Uterus (tissue), 4 donors: ENCODE data around the gene DNM3. TPM values are rescaled to one million over a fixed set of nuclear protein-coding genes. Genes with fewer than 3 reads are reported as not detected.

Experiments used
- DNase-seq, 2 donors: peaks; one replicate each; pipeline ENCODE4 v3.0.0-alpha.2; 2019 to 2020
- H3K27ac ChIP-seq, 2 donors: fragments of 200-600 bp; sonication (generic); 1 replicate in 1 of 2; 2 replicates in 1 of 2; pipeline ENCODE4 v1.5.1; 2016 to 2018
- H3K27me3 ChIP-seq, 2 donors: fragments of 200-600 bp; sonication (generic); one replicate each; pipeline ENCODE4 v1.5.1; 2018 to 2019; ENCODE audit warnings: control low read depth in 1 of 2
- H3K36me3 ChIP-seq, 2 donors: fragments of 200-600 bp; sonication (generic); one replicate each; pipeline ENCODE4 v1.5.1; 2019; ENCODE audit warnings: control low read depth in 1 of 2
- H3K4me1 ChIP-seq, 2 donors: fragments of 200-600 bp; sonication (generic); one replicate each; pipeline ENCODE4 v1.5.1; 2018 to 2019; ENCODE audit warnings: control low read depth in 1 of 2
- H3K4me3 ChIP-seq, 2 donors: fragments of 200-600 bp; sonication (generic); 1 replicate in 1 of 2; 2 replicates in 1 of 2; pipeline ENCODE4 v1.5.1; 2018 to 2019; ENCODE audit warnings: mild to moderate bottlenecking in 1 of 2
- H3K9me3 ChIP-seq, 2 donors: fragments of 200-600 bp; sonication (generic); one replicate each; pipeline ENCODE4 v1.5.1; 2019; ENCODE audit warnings: control low read depth in 1 of 2
- CTCF ChIP-seq, 4 experiments: fragments of 200-600 bp in 2 of 4; fragments of 450-650 bp in 2 of 4; sonication (generic) in 2 of 4; IDR thresholded peaks; one replicate each; pipeline ENCODE4 v1.5.1; 2016 to 2019; ENCODE audit warnings: antibody characterized with exemption in 4 of 4, mild to moderate bottlenecking in 2 of 4, moderate library complexity in 1 of 4
- POLR2A ChIP-seq, 2 donors: fragments of 450-650 bp; IDR thresholded peaks; one replicate each; pipeline ENCODE4 v1.6.1; 2016; ENCODE audit warnings: antibody characterized with exemption in 2 of 2, mild to moderate bottlenecking in 1 of 2, moderate library complexity in 1 of 2
- intact Hi-C: fragments of 100-400 bp; cut with DNase I; formaldehyde crosslinking; loops from one replicate; pipeline ENCODE4 v1.15.1; 2023; ENCODE audit warnings: low total_unique reads
- total RNA-seq, 4 donors: library from RNA; depleted of rRNA in 3 of 4; stranded (reverse); fragments of >200 nt in 3 of 4; gene quantifications; one replicate each; pipeline versions ENCODE4 v1.1.0 to v1.2.4, GENCODE V29; 2014 to 2023
- donor health status: DM: yes; HTN: yes; CAD: no.

The DNM3 gene
- total RNA-seq, 4 donors from 2014 or later, result 4.7 to 49.2 (median 14.6) TPM

GRCh38 chr1:172255223-172255560, 413.9 kb downstream of the DNM3 start:
- no peak for TF ChIP-seq POLR2A (IDR thresholded peaks at IDR 0.05)
- no peak for TF ChIP-seq CTCF (IDR thresholded peaks at IDR 0.05)
- Histone ChIP-seq H3K27ac (no peak overlapping the region), H3K4me3 (no peak overlapping the region), H3K4me1 (no peaks in the 10 kb centered on the region), H3K27me3 (no peaks in the 10 kb centered on the region), H3K36me3 (no peaks in the 10 kb centered on the region), H3K9me3 (no peaks in the 10 kb centered on the region)
- DNase-seq, result no peak
- intact Hi-C loops, result no loop called here

GRCh38 chr1:172265905-172266304, 424.6 kb downstream of the DNM3 start:
- TF ChIP-seq POLR2A (IDR thresholded peaks at IDR 0.05) (no peak), CTCF (IDR thresholded peaks at IDR 0.05) (no peak)
- H3K27me3 ChIP-seq, result no peaks in the 10 kb centered on the region
- H3K9me3 ChIP-seq, result no peaks in the 10 kb centered on the region
- intact Hi-C loops, result no loop called here
- no peaks in the 10 kb centered on the region for H3K4me1 ChIP-seq
- DNase-seq, result no peak
- no peak overlapping the region for H3K4me3 ChIP-seq
- no peak overlapping the region for H3K27ac ChIP-seq
- H3K36me3 ChIP-seq, result no peaks in the 10 kb centered on the region

DNA sequence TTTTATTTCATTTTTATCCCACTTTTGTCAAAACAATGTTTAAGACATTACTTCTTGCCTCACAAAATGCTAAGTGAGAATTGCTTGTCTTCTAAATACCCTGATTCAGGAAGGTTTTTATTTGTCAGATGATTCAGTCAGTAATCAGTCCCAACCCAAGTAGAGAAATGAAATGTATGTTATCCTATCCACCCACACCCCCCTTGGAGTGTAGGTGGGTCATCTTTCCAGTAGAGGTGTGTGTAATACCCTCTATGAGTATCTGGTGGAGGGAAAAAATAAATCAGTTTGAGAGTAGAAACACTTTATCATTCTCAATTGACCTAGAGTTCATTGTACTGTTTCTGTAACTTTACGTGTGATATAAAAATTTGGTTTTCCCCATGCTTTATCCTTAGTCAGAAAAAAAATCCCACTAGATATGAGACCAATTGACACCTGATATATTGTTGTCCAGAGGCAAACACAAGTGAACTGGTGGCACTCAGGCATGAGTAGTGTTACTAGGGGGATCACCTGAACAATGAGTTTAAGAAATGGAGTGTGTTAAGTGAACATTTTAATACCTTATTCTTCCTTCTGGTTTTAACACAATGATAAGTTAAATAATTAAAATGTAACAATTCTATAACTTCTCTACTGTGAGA, 425.4 kb downstream of the DNM3 start:
- no peak overlapping the region for H3K27ac ChIP-seq
- H3K36me3 ChIP-seq, result no peaks in the 10 kb centered on the region
- intact Hi-C loops, result no loop called here
- DNase-seq, result no peak
- TF ChIP-seq CTCF (IDR thresholded peaks at IDR 0.05), result no peak
- no peak for TF ChIP-seq POLR2A (IDR thresholded peaks at IDR 0.05)
- H3K4me1 ChIP-seq, result no peaks in the 10 kb centered on the region
- H3K27me3 ChIP-seq, result no peaks in the 10 kb centered on the region
- no peak overlapping the region for H3K4me3 ChIP-seq
- no peaks in the 10 kb centered on the region for H3K9me3 ChIP-seq

DNA sequence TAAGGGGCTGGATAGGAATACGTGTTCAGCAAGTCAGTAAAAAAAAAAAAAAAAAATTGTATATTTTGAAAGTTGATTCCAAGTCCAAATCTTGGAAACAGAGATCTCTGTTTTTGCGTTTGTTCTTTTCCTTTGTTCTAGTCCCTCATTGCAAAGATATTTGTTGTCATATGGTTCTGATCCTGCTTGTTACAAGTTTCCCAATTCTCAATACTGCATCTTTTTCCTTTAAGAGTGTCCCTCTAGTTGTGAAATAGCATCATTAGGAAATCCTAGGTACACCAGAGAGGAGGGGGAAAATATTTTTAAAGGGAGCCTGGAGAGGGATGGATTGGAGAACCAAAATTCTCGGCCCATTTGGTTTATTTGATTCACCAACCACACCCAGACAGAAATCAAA, 426.9 kb downstream of the DNM3 start:
- TF ChIP-seq CTCF (IDR thresholded peaks at IDR 0.05) (no peak), POLR2A (IDR thresholded peaks at IDR 0.05) (no peak)
- intact Hi-C loops, result no loop called here
- no peak overlapping the region for H3K27ac ChIP-seq

GRCh38 chr1:172269084-172269483, 427.8 kb downstream of the DNM3 start:
- Histone ChIP-seq H3K27ac (no peak overlapping the region), H3K27me3 (no peaks in the 10 kb centered on the region), H3K4me1 (no peaks in the 10 kb centered on the region), H3K36me3 (no peaks in the 10 kb centered on the region), H3K4me3 (no peak overlapping the region), H3K9me3 (no peaks in the 10 kb centered on the region)
- TF ChIP-seq CTCF (IDR thresholded peaks at IDR 0.05), result no peak
- no peak for TF ChIP-seq POLR2A (IDR thresholded peaks at IDR 0.05)
- intact Hi-C loops, result no loop called here
- DNase-seq, result no peak

More for the DNA sequence above, 426.9 kb downstream of the DNM3 start:
- no peak for DNase-seq
- H3K4me3 ChIP-seq, result no peak overlapping the region
- H3K36me3 ChIP-seq, result no peaks in the 10 kb centered on the region
- H3K9me3 ChIP-seq, result no peaks in the 10 kb centered on the region
- H3K4me1 ChIP-seq, result no peaks in the 10 kb centered on the region
- H3K27me3 ChIP-seq, result no peaks in the 10 kb centered on the region
